ENCODE measurements around the gene ARHGEF16.

The ARHGEF16 gene

GRCh38 chr1:3496916-3497315 is 42.5 kb downstream of the ARHGEF16 start:
- no peaks in the 10 kb centered on the region; the same call in 1 of the 2 replicates for H3K36me3 ChIP-seq (ENCODE audit: control insufficient read depth, insufficient read depth, low read length)
- H3K4me3 ChIP-seq (ENCODE audit: low read length) = no peak overlapping the region
- H3K27ac ChIP-seq (ENCODE audit: low read length) = no peak overlapping the region
- H3K9me3 ChIP-seq (ENCODE audit: control insufficient read depth, insufficient read depth, low read length) = no peaks in the 10 kb centered on the region
- no peak for DNase-seq (ENCODE audit: low read depth, low spot score)
- no peaks in the 10 kb centered on the region for H3K27me3 ChIP-seq (ENCODE audit: control insufficient read depth, insufficient read depth, low read length)
- peaks cover 2% of the 10 kb centered on the region; the same call in 1 of the 2 replicates for H3K4me1 ChIP-seq (ENCODE audit: control insufficient read depth, insufficient read depth, low read length)
- WGBS (ENCODE audit: insufficient coverage, insufficient read length) = no CpG with 5 or more reads among the region's 20 CpGs

- H3K27ac ChIP-seq (ENCODE audit: low read length) = no peak overlapping the region
- WGBS (ENCODE audit: insufficient coverage, insufficient read length) = no CpG with 5 or more reads among the region's 19 CpGs
- no peaks in the 10 kb centered on the region for H3K27me3 ChIP-seq (ENCODE audit: control insufficient read depth, insufficient read depth, low read length)
- H3K36me3 ChIP-seq (ENCODE audit: control insufficient read depth, insufficient read depth, low read length) = no peaks in the 10 kb centered on the region; the same call in 1 of the 2 replicates
- H3K9me3 ChIP-seq (ENCODE audit: control insufficient read depth, insufficient read depth, low read length) = no peaks in the 10 kb centered on the region
- H3K4me1 ChIP-seq (ENCODE audit: control insufficient read depth, insufficient read depth, low read length) = no peaks in the 10 kb centered on the region; the same call in 1 of the 2 replicates
- no peak overlapping the region for H3K4me3 ChIP-seq (ENCODE audit: low read length)
- no peak for DNase-seq (ENCODE audit: low read depth, low spot score)
Observed at GRCh38 chr1:3497521-3497920, 43.1 kb downstream of the ARHGEF16 start.

DNA sequence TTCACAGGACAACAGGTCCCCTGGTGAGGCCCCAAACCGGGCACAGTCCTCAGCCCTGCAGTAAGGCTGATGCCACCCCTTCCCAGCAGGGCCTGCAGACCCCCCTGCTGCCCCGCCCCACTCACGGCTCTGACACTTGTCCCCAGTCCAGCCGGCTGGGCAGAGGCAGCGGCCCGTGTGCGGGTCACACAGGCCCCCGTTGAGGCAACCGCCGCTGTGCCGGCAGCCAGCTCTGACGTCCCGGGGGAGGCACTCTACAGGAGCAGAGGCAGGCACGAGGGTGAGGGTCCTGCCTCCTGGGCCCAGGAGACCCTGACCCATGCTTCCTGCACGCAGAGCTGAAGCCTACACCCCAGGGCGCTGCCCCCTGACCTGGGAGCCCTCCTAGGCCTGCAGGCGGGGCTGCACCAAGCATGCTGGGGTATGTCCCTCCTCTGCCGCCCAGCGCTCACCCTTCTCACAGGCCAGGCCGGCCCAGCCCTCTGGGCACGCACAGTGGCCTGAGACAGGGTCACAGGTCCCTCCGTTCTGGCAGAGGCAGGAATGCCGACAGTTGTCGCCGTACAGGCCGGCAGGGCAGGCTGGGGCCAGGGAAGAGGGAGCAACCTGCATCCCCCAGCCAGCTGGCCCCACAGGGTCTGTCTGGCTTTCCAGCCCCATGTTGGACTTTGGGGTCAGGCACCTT is 43.9 kb downstream of the ARHGEF16 start:
- no peaks in the 10 kb centered on the region; the same call in 1 of the 2 replicates for H3K4me1 ChIP-seq (ENCODE audit: control insufficient read depth, insufficient read depth, low read length)
- H3K27ac ChIP-seq (ENCODE audit: low read length) = no peak overlapping the region
- no peak for DNase-seq (ENCODE audit: low read depth, low spot score)
- no peaks in the 10 kb centered on the region for H3K9me3 ChIP-seq (ENCODE audit: control insufficient read depth, insufficient read depth, low read length)
- H3K27me3 ChIP-seq (ENCODE audit: control insufficient read depth, insufficient read depth, low read length) = no peaks in the 10 kb centered on the region
- no peaks in the 10 kb centered on the region; the same call in 1 of the 2 replicates for H3K36me3 ChIP-seq (ENCODE audit: control insufficient read depth, insufficient read depth, low read length)
- WGBS (ENCODE audit: insufficient coverage, insufficient read length) = no CpG with 5 or more reads among the region's 26 CpGs
- H3K4me3 ChIP-seq (ENCODE audit: low read length) = no peak overlapping the region

- Histone ChIP-seq H3K36me3 (ENCODE audit: control insufficient read depth, insufficient read depth, low read length) (no peaks in the 10 kb centered on the region; the same call in 1 of the 2 replicates), H3K27me3 (ENCODE audit: control insufficient read depth, insufficient read depth, low read length) (no peaks in the 10 kb centered on the region), H3K9me3 (ENCODE audit: control insufficient read depth, insufficient read depth, low read length) (no peaks in the 10 kb centered on the region), H3K4me1 (ENCODE audit: control insufficient read depth, insufficient read depth, low read length) (no peaks in the 10 kb centered on the region; the same call in 1 of the 2 replicates), H3K27ac (ENCODE audit: low read length) (no peak overlapping the region), H3K4me3 (ENCODE audit: low read length) (no peak overlapping the region)
- DNase-seq (ENCODE audit: low read depth, low spot score) = no peak
- WGBS (ENCODE audit: insufficient coverage, insufficient read length) = no CpG with 5 or more reads among the region's 8 CpGs
Observed at GRCh38 chr1:3498986-3499385, 44.5 kb downstream of the ARHGEF16 start.

DNA sequence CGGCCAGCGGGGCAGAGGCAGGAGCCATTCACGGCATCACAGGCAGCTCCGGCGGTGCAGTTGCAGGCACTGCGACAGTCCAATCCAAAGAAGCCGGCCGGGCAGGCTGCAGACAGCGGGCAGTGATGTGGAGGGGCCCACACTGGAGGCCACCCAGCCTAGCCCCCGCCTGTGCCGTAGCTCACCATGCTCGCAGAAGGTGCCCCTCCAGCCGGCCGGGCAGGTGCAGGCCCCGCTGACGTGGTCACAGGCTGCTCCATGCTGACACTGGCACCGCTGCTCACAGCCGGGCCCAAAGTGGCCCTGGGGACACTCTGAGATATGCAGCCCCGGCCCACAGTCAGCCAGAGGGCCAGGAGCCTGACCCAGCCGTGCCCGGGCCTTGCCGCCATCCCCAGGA is 45.1 kb downstream of the ARHGEF16 start:
- no peaks in the 10 kb centered on the region; the same call in 1 of the 2 replicates for H3K36me3 ChIP-seq (ENCODE audit: control insufficient read depth, insufficient read depth, low read length)
- no CpG with 5 or more reads among the region's 22 CpGs for WGBS (ENCODE audit: insufficient coverage, insufficient read length)
- H3K9me3 ChIP-seq (ENCODE audit: control insufficient read depth, insufficient read depth, low read length) = no peaks in the 10 kb centered on the region
- no peak overlapping the region for H3K27ac ChIP-seq (ENCODE audit: low read length)
- no peak overlapping the region for H3K4me3 ChIP-seq (ENCODE audit: low read length)
- no peaks in the 10 kb centered on the region; the same call in 1 of the 2 replicates for H3K4me1 ChIP-seq (ENCODE audit: control insufficient read depth, insufficient read depth, low read length)
- no peaks in the 10 kb centered on the region for H3K27me3 ChIP-seq (ENCODE audit: control insufficient read depth, insufficient read depth, low read length)
- no peak for DNase-seq (ENCODE audit: low read depth, low spot score)

GRCh38 chr1:3500265-3500835 is 45.9 kb downstream of the ARHGEF16 start:
- Histone ChIP-seq H3K27ac (ENCODE audit: low read length) (no peak overlapping the region), H3K36me3 (ENCODE audit: control insufficient read depth, insufficient read depth, low read length) (no peaks in the 10 kb centered on the region; the same call in 1 of the 2 replicates), H3K27me3 (ENCODE audit: control insufficient read depth, insufficient read depth, low read length) (no peaks in the 10 kb centered on the region), H3K9me3 (ENCODE audit: control insufficient read depth, insufficient read depth, low read length) (no peaks in the 10 kb centered on the region), H3K4me1 (ENCODE audit: control insufficient read depth, insufficient read depth, low read length) (no peaks in the 10 kb centered on the region; the same call in 1 of the 2 replicates), H3K4me3 (ENCODE audit: low read length) (no peak overlapping the region)
- DNase-seq (ENCODE audit: low read depth, low spot score) = no peak
- WGBS (ENCODE audit: insufficient coverage, insufficient read length) = no CpG with 5 or more reads among the region's 32 CpGs

DNA sequence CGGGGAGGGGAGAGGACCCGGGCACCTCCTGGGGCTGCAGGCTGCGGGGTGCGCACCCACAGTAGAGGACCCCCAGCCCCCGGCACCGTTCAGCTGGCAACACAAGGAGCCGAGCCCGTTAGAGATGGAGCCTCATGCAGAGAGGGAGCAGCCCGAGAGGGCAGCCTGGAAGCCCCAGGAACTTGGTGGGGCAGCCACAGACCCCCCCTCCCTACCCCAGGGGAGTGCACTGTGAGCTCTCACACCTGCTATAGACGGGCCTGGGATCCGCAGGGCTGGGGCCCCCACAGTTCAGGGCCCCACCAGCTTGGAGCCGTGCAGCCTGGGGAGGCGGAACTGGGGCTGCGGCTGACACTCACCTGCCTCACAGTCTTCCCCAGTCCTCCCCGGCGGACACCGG is 47.0 kb downstream of the ARHGEF16 start:
- Histone ChIP-seq H3K9me3 (ENCODE audit: control insufficient read depth, insufficient read depth, low read length) (no peaks in the 10 kb centered on the region), H3K27ac (ENCODE audit: low read length) (no peak overlapping the region), H3K27me3 (ENCODE audit: control insufficient read depth, insufficient read depth, low read length) (no peaks in the 10 kb centered on the region), H3K4me1 (ENCODE audit: control insufficient read depth, insufficient read depth, low read length) (no peaks in the 10 kb centered on the region; the same call in 1 of the 2 replicates), H3K36me3 (ENCODE audit: control insufficient read depth, insufficient read depth, low read length) (no peaks in the 10 kb centered on the region; the same call in 1 of the 2 replicates), H3K4me3 (ENCODE audit: low read length) (no peak overlapping the region)
- DNase-seq (ENCODE audit: low read depth, low spot score) = no peak
- no CpG with 5 or more reads among the region's 17 CpGs for WGBS (ENCODE audit: insufficient coverage, insufficient read length)

DNA sequence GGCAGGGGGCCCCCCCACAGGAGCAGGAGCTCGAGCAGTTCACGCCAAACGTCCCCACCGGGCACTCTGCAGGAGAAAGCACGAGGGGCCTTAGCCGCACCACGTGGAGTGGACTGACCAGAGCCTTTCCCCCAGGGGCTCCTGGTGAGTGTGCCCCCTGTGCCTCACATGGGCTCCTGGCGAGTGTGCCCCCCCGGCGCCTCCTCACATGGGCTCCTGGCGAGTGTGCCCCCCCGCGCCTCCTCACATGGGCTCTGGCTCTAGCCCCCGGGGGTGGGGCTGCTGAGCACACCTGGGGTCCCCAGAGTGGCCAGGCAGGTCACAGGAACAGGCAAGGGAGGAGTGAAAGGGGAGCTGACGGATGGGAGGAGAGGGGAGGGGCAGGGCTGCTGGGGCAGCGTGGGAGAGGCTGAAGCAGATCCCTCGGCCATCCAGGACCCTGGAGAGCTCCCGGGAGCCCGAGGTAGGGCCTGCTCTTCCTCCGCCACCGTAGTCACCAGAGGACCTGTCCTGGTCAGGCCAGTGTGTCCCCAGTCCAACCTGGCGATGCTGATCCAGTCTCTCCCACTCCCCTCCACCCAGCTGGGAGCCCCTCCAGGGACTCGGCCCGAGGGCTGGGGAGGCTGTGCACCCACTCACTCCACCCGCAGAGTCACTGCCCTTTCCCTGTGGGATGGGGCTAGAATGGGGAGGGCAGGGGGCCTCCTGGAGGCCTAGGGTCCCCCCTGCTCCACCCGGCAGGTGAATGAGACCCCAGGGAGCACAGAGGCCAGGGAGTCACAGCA is 47.6 kb downstream of the ARHGEF16 start:
- Histone ChIP-seq H3K27ac (ENCODE audit: low read length) (no peak overlapping the region), H3K36me3 (ENCODE audit: control insufficient read depth, insufficient read depth, low read length) (no peaks in the 10 kb centered on the region; the same call in 1 of the 2 replicates), H3K4me1 (ENCODE audit: control insufficient read depth, insufficient read depth, low read length) (no peaks in the 10 kb centered on the region; the same call in 1 of the 2 replicates), H3K27me3 (ENCODE audit: control insufficient read depth, insufficient read depth, low read length) (no peaks in the 10 kb centered on the region), H3K4me3 (ENCODE audit: low read length) (no peak overlapping the region), H3K9me3 (ENCODE audit: control insufficient read depth, insufficient read depth, low read length) (no peaks in the 10 kb centered on the region)
- WGBS (ENCODE audit: insufficient coverage, insufficient read length) = no CpG with 5 or more reads among the region's 26 CpGs
- DNase-seq (ENCODE audit: low read depth, low spot score) = peak; percentile 52

- no peaks in the 10 kb centered on the region; the same call in 1 of the 2 replicates for H3K4me1 ChIP-seq (ENCODE audit: control insufficient read depth, insufficient read depth, low read length)
- no peaks in the 10 kb centered on the region for H3K27me3 ChIP-seq (ENCODE audit: control insufficient read depth, insufficient read depth, low read length)
- no CpG with 5 or more reads among the region's 22 CpGs for WGBS (ENCODE audit: insufficient coverage, insufficient read length)
- no peak overlapping the region for H3K4me3 ChIP-seq (ENCODE audit: low read length)
- no peaks in the 10 kb centered on the region; the same call in 1 of the 2 replicates for H3K36me3 ChIP-seq (ENCODE audit: control insufficient read depth, insufficient read depth, low read length)
- H3K27ac ChIP-seq (ENCODE audit: low read length) = no peak overlapping the region
- no peak for DNase-seq (ENCODE audit: low read depth, low spot score)
- no peaks in the 10 kb centered on the region for H3K9me3 ChIP-seq (ENCODE audit: control insufficient read depth, insufficient read depth, low read length)
Observed at GRCh38 chr1:3502641-3503524, 48.4 kb downstream of the ARHGEF16 start.

Measured in iPS DF 6.9 (cell line).